Measurements from ENCODE around the gene ZFYVE21.
A peak's percentile ranks its signal among the peaks of the same experiment; 100 is the strongest.

Gene ZFYVE21

DNA sequence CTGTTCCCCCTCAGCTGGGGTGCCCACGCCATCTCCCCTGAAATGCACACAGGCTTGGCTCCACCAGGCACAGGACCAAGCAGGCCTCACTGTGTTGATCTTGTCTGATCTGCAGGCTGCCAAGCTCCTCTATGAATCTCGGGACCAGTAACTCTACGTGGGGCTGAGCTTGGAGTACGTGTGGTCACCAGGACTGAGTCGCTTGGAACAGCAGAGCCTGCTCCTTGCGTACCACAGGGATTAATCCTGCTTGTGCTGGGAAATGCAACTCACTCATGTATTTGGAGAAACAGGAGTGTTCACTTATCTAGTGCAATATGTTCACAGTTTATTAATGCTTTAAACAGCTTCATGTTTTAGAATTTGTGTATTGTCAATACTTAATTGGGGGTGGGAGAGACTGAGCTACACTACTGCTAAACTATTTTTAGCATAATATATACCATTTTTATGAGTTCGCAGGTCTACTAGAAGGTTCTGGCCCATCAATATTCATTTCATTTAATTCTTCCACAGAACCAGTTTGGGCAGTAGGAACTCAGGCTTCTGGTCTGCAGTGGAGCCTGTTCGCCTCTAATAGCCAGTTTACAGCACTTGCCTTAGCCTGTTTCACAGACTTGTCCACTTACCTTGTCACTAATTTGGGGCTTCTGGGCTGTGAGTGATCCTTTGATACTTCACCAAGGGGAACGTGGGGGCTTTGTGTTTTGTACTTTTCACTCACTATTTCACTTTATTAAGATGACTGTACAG lies 17.4 kb downstream of the ZFYVE21 start:
- DNase-seq = no peak
- in situ Hi-C loops (cut with MboI; ENCODE audit: low pct_unique_long_range_greater_than_20kb, low sequenced_read_pairs) = no loop called here

DNA sequence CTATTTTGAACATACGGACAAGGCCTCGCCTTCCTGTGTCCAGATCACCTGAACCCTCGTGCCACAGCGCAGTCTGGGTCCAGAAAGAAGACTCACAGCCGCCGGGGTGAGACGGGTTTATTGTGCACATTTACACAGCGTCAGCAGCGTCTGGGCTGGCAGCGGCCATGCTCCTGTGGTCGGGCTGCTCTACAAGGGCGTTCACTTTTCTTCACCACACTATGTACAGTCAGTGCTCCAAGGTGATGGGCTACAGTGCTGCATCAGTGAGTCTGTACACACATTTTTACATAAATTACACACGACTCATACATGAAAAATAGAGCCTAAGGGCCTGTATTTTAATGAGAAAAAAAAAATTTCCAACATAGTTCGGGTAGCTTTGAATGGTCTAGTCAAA lies 18.0 kb downstream of the ZFYVE21 start:
- no peak for DNase-seq
- in situ Hi-C loops (cut with MboI; ENCODE audit: low pct_unique_long_range_greater_than_20kb, low sequenced_read_pairs) = no loop called here

DNA sequence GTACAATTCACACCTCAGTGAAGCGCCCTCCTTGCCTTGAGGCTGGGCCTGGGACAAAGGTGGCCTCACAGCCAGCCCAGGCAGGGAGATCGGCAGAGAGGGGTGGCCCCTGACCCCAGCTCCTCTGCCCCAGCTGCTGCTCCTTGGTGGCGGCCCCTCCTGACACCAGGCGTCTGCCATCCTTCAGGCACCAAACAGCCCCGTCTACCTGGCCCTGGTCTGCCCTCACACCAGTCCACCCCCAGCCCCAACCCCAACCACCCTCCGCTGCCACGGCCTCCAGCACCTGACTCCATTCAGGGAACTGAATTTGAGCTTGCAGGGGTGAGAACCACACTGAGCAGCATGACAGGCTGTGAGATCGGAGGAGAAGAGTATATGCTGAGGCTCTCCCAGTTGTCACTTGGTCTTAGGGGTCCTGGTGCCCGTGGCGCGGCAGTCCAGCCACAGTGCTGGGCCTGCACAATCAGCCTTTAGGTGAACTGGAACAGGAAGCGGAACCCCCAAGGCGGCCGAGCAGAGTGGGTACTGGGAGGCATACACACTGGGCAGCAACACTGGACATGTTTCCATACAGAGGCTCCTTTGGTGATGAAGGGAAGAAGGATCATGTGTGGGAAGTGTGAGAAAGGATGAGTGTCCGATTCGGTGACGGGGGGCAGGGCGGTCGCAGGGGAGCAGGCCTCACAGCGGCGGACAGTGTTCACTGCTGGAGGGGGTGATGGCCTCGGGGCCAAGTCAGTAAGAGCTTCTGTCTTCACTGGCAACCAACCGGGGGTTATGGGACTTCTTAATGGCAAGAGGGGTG lies 18.7 kb downstream of the ZFYVE21 start:
- DNase-seq = no peak
- in situ Hi-C loops (cut with MboI; ENCODE audit: low pct_unique_long_range_greater_than_20kb, low sequenced_read_pairs) = no loop called here

DNA sequence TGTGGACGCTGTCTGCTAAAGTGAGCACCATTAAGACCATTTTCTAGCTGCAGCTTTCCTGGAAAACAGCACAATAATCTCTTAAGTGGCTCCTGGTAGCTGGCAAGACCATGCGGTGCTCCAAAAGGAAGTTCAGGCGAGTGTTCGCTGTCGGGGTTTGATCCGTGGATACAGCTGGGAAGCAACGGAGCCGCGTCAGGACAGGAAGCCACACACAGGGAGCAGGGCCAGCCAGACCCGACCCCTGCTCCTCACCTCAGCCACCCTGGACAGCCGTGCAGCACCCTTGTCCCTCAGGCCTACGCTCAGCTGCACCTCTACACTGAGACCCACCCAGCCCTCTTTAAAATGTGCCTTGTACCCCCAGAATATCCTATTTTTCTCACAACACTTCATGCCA lies 19.4 kb downstream of the ZFYVE21 start:
- in situ Hi-C loops (cut with MboI; ENCODE audit: low pct_unique_long_range_greater_than_20kb, low sequenced_read_pairs) = no loop called here
- DNase-seq = no peak

DNA sequence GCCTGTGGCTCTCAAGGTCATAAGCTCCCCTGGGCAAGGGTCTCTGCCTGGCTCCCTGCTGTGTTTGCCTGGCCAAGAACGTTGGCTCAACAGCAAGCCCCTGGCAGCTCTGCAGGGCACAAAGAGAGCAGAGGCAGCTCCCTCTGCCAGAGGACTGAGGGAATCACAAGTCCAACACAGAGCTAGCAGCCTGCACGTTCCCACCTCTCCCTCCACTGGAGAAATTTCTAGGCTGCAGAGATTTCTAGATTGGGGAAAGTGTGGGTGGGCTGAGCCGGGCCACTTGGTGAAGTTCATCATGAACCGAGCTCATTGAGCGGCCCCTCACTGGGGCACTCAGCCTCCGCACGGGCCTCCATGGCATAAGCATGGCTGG lies 19.8 kb downstream of the ZFYVE21 start:
- in situ Hi-C loops (cut with MboI; ENCODE audit: low pct_unique_long_range_greater_than_20kb, low sequenced_read_pairs) = no loop called here
- no peak for DNase-seq

DNA sequence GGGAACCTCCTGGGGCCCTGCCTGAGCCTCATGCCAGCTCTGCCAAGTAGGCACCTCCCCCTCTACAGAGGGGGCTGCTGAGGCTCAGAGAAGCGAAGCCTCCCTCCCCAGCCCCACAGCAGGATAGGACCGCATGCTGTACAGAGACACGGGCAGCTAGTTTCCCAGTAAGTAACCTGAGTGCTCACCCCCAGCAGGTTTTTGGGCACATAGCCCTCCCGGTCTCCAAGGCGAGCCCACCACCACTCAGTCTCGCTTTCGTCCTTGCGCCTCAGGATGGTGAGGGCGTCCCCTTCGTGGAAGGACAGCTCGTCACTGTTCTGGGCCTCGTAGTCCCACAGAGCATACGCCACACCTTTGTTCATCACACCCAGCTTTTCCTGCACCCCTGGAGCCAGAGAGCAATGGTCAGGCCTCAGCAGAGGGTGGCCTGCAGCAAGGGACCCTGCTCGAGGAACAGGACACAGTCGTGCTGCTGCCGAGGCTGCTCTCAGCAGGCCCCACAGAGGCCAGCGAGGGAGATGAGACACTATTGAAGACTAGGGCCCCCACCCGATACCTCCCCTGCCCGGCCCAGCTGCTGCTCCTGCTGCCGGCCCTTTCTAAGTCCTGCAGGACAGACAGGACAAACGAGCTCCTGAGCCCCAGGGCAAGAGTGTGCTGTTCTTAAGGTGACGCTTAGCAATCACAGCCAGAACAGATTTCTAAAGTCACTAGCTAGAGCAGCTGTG lies 20.4 kb downstream of the ZFYVE21 start:
- no peak for DNase-seq
- in situ Hi-C loops (cut with MboI; ENCODE audit: low pct_unique_long_range_greater_than_20kb, low sequenced_read_pairs) = no loop called here

DNA sequence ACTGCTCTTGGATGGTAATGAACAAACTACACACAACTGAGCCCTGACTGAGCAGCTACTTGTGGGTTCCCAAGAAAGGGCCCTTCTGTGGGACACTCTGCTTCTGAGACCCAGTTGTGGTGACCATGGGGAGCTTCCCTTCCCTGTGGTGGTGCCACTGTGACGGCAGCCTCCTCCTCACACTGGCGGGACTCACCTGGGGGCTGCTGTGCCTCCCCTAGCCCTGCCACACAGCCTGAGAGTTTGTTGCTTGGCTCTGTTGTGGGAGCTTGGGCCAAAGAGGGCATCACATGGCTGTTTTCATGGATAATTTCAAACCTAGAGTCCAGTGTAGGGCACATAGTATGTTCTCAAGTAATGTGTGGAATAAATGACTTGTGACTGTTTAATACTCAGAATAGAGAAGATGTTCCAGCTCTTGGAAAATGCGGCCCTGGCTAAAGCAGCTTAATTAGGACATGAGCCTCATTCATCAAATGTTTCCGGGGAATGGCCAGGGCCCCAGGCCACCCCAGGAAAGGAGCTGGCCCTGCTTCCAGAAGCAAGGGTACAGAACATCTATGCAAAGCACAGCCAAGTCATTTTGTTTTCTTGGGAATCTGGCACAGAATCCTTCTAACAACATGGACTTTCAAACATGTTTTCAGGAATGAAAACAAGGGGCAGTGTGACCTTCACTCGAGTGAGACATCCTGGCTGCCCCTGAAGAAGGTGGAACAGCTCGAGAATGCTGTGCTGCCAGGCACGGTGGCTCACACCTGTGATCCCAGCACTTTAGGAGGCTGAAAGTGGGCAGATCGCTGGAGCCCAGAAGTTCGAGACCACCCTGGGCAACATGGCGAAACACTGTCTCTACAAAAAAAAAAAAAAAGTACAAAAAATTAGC lies 21.2 kb downstream of the ZFYVE21 start:
- no peak for DNase-seq
- in situ Hi-C loops (cut with MboI; ENCODE audit: low pct_unique_long_range_greater_than_20kb, low sequenced_read_pairs) = no loop called here

DNA sequence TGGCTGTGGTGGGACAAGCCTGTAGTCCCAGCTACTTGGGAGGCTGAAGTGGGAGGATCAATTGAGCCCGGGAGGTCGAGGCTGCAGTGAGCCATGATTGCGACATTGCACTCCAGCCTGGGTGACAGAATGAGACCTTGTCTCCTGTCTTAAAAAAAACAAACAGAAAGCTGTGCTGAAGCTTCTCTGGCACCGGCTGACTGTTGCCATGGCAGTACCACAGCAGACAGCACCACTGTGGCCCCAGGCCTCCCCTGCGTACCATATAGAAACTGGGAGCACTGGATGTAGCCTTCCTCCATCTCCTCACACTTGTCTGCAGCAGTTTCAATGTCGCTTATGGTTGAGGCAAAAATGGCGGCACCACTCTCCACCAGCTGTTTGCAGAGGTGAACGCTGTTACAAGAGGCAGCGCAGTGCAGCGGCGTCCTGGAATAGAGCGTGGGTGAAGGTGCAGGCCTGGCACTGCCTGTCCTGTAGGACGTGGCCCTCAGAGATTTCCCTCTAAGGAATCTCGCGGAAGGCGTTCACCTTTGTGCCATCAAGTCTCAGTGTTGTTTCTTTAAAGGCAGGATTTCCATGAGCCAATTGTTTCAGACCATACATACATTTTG lies 21.9 kb downstream of the ZFYVE21 start:
- in situ Hi-C loops (cut with MboI; ENCODE audit: low pct_unique_long_range_greater_than_20kb, low sequenced_read_pairs) = no loop called here
- DNase-seq = no peak

DNA sequence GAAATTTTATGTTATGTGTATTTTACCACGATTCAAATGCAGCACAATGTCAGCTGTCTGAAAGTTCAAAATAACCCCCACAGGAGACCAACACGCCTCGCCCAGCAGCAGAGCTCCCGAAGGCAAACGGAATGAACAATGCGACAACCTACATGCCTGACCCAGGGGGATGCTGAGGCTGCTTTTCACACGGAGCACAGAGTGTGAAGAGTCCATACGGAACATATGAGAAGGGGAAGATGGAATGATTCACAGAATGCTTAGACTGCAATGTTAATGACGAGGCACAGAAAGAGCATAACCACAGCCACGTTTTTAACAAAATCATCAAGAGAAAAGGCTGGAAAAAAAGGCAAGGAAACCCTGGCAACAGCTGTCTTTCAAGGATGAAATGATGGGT lies 22.6 kb downstream of the ZFYVE21 start:
- no peak for DNase-seq
- in situ Hi-C loops (cut with MboI; ENCODE audit: low pct_unique_long_range_greater_than_20kb, low sequenced_read_pairs) = no loop called here

DNA sequence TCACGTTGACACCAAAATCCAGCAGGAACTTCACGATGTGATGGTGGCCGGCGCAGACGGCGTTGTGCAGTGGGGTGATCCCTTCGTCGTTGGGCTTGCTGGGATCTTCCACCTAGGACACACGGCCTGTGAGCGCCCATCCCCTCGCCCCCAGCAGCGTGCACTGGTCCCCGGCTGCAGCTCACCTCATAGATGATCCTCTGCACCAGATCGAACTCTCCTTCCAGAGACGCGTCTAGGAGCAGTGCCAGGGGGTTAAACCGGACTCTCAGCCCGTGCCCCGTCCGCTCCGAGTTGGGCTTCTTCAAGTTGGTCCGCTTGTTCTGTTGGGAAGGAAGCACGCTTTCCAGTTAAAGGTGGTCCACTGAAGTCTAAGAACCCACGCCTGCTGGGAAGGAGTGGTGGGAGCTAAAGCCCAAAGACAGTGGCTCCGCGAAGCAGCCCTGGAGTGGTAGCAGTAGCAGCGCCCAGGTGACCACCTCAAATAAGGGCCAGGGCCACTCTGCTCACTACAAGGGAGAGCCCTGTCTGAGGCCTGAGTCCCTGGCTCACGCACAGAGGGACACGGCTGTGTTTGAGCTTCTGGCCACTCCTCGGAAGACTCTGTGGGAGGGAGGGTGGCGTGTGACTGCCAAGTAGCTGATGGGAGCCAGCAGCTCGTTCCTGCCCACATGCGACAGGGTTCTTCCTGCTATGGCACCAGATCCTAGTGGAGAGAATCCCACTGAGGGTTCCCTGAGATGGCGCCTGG lies 23.3 kb downstream of the ZFYVE21 start:
- DNase-seq = no peak
- in situ Hi-C loops (cut with MboI; ENCODE audit: low pct_unique_long_range_greater_than_20kb, low sequenced_read_pairs) = no loop called here

DNA sequence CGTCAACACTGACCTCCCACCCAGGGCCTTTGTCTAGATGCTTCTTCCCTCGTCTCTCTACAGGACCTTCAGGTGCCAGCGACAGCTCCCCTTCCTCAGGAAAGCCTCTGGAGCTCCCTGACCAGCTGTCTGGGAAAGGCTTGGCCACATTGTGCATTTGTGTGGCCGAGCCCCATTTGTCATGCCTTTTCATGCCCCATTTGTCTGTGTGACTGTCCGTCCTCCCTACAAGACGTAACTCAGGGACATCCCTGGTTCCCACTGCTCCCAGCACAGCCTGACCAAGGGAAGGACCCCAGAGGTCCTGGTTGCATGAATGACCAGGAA lies 23.8 kb downstream of the ZFYVE21 start:
- no peak for DNase-seq
- in situ Hi-C loops (cut with MboI; ENCODE audit: low pct_unique_long_range_greater_than_20kb, low sequenced_read_pairs) = no loop called here

DNA sequence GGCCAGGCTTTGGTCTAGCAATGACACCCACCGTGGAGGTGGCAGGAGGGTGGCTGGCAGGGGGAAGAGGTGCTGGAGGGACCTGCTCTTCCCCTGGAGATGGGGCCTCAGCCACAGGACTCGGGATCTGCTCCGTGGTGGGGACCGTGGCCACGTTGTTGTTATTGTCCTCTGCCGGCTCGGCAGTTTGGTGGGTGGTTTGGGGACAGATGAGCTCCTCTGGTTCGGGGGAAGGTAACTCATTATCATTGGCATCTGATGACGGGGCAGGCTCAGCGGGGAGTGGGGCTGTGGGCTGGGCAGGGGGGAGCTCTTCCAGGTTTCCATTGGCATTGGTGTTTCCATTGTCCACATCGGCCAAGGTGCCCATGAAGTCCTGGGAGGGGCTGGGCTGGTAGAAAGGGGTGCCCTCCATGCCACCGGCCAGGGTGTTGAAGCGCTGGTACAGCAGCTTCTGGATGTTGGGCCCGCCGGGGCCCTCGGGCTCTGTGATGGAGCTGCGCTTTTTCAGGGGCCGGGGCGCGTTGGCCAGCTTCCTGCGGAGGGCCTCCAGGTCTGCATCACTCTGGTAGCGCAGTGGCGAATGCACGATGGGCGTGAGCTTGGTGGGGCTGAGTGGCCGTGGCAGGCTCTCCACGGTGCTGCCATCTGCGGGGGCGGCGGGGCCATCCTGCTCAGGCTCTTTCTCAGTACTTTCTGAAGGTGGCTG lies 24.3 kb downstream of the ZFYVE21 start:
- no peak for DNase-seq
- in situ Hi-C loops (cut with MboI; ENCODE audit: low pct_unique_long_range_greater_than_20kb, low sequenced_read_pairs) = no loop called here

DNA sequence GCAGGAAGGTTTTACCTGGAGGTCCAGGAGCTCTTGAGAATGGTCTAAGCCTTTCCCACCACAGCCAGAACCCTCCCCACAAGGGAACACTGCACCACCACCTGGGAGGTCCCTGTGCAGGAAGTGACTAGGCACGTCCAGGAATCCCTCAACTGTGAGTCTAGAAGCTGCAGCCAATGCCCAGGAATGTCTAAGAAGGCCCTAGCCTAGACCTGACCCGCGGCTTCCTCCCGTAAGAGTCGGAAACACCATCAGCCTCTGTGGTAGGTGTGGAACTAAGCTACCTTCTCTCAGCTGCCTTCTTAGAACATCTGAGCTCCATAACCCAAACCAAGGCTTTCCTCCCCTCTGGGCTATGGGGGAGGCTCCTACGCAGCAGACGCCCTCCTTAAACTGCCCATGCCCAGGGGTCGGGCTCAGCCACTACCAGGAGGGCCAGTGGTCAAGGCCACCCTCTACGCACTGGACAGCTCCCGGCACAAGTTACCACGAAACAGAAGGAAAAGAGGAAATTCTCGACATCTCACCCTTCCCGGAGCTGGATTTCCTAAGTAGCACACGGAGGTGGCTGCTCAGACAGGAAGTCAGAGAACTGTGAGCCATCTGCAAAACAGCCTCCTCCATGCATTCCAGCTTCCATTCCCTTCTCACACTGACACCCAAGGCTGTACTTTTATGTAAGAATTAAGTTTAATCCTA lies 25.5 kb downstream of the ZFYVE21 start:
- in situ Hi-C loops (cut with MboI; ENCODE audit: low pct_unique_long_range_greater_than_20kb, low sequenced_read_pairs) = no loop called here
- DNase-seq = peak; percentile 9

DNA sequence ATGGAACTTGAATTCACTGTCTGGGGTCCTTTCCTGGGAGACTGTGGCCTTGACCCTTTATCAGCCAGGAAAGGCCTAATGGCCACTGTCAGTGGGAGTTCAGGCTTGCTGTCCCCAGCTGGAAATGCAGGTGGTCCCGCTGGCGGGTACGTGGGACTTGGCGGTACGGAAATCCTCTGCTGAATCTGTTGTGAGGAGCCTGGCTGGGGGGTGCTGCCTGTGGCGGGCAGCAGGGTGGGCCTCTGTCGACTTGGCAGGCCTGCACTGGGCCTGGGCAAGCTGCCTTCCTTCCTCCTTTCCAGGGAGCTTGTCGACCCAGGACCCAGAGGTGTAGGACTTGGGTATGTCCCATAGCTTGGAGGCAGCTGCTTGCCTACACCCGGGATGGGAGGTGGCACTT lies 26.3 kb downstream of the ZFYVE21 start:
- no peak for DNase-seq
- in situ Hi-C loops (cut with MboI; ENCODE audit: low pct_unique_long_range_greater_than_20kb, low sequenced_read_pairs) = no loop called here

DNA sequence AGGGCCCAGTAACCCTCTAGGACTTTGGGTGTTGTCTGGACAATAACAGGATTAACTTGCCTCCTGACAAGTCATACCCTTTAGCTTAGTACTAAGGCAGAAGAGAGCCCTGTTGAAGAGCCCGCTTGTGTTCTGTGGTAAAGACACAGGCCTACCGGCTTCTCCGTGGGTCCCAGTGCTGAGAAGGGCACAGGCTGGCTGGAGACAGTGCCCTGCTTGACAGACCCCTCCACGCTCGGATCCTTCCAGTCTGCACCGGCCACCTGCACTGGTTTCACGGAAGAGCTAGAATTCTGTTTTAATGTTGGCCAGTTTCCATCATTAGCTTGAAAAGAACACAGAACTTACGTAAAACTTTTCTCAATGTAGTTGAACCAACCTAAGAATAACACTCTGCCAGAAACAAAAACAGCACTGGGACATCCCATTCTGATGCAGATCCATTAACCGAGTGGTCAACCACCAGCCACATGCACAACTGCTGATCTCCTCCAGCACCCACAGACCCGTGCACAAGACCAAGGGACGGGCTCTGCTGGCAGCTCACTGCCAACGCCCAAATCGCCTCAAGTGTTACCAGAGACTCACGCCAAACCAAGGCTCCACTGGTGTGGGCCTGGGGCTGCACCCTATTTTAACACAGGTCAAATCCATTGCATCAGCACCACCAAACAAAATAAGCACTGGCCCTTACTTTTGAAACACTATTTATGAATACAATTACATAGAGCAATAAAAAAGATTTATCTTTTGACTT lies 27.1 kb downstream of the ZFYVE21 start:
- DNase-seq = no peak
- in situ Hi-C loops (cut with MboI; ENCODE audit: low pct_unique_long_range_greater_than_20kb, low sequenced_read_pairs) = no loop called here

DNA sequence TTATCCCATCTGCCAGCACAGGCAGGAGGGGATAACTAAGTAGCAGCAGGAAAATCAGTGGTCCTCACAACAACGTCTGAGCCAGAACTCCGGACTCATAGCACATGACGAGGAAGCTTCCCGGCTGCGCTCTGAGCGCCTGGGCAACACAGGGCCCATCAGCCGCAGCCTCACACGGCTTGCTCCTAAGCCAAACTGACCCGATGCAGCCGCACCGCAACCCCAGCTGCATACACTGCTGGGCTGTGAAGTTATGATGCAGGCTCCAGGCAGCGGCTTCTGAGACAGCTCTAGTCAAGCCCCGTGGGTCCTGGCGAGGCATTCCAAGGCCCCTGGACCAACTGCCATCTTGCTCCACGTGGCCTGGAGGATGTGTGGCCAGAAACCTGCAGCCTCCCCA lies 28.1 kb downstream of the ZFYVE21 start:
- no peak for DNase-seq
- in situ Hi-C loops (cut with MboI; ENCODE audit: low pct_unique_long_range_greater_than_20kb, low sequenced_read_pairs) = no loop called here
